OCI-LY7 (cell line): ENCODE measurements around the gene VPS35. TPM values are rescaled to one million over a fixed set of nuclear protein-coding genes. Genes with fewer than 3 reads are reported as not detected.

Experiments used
- BruUV-seq: library from RNA; stranded (reverse); fragments of 400-500 nt; replicated peaks from 2 replicates; lab custom pipeline; 2021; lab: Mats Ljungman, UMichigan
- CTCF ChIA-PET: fragments of 300-600 bp; sonication (Branson Sonifier 250); formaldehyde crosslinking; loops from one replicate; lab custom pipeline; 2022; ENCODE audit warnings: antibody characterized with exemption; ENCODE audit not compliant: unreplicated experiment; lab: Charles Lee
- POLR2A ChIA-PET: fragments of 300-600 bp; sonication (Branson Sonifier 250); formaldehyde crosslinking; loops from one replicate; lab custom pipeline; 2022; ENCODE audit warnings: antibody characterized with exemption; lab: Charles Lee
- DNase-seq: peaks from one replicate; pipeline ENCODE4 v3.0.0-alpha.2; 2015; ENCODE audit warnings: low spot score
- H2AFZ ChIP-seq: fragments of 200-600 bp; sonication (generic), shearing (Covaris generic); 2 replicates; pipeline ENCODE4 v1.6.1; 2014; ENCODE audit warnings: mild to moderate bottlenecking, antibody characterized with exemption, low read length, moderate library complexity
- H3K27ac ChIP-seq: fragments of 200-600 bp; sonication (generic); 2 replicates; pipeline ENCODE4 v1.5.1; 2014; ENCODE audit warnings: mixed run types, low read depth, mild to moderate bottlenecking, moderate library complexity, low read length, inconsistent platforms; ENCODE audit not compliant: poor library complexity, severe bottlenecking
- H3K36me3 ChIP-seq: fragments of 200-600 bp; sonication (generic); 2 replicates; pipeline ENCODE4 v1.6.1; 2014; ENCODE audit warnings: mild to moderate bottlenecking, antibody characterized with exemption, low read length, moderate library complexity, mixed read lengths; ENCODE audit not compliant: insufficient read depth
- H3K4me1 ChIP-seq: fragments of 200-600 bp; sonication (generic); 2 replicates; pipeline ENCODE4 v1.5.1; 2014; ENCODE audit warnings: mild to moderate bottlenecking, low read length; ENCODE audit not compliant: insufficient read depth, poor library complexity, severe bottlenecking
- H3K4me2 ChIP-seq: fragments of 200-600 bp; sonication (generic); 2 replicates; pipeline ENCODE4 v1.6.1; 2014; ENCODE audit warnings: mild to moderate bottlenecking, low read length
- H3K4me3 ChIP-seq: fragments of 200-600 bp; sonication (generic); 2 replicates; pipeline ENCODE4 v1.5.1; 2014; ENCODE audit warnings: mild to moderate bottlenecking, low read depth, low read length; ENCODE audit not compliant: poor library complexity, severe bottlenecking
- H3K79me2 ChIP-seq: fragments of 200-600 bp; sonication (generic); 2 replicates; pipeline ENCODE4 v1.6.1; 2016; ENCODE audit warnings: low read depth, mild to moderate bottlenecking, low read length, moderate library complexity, mixed read lengths; ENCODE audit not compliant: insufficient read depth
- H3K9me2 ChIP-seq: fragments of 200-600 bp; sonication (generic); 2 replicates; pipeline ENCODE4 v1.6.1; 2016; ENCODE audit warnings: mild to moderate bottlenecking, low read length, mixed read lengths; ENCODE audit not compliant: insufficient read depth
- H3K9me3 ChIP-seq: fragments of 200-600 bp; sonication (generic); 2 replicates; pipeline ENCODE4 v1.6.1; 2014; ENCODE audit warnings: mild to moderate bottlenecking, mixed run types, low read length, mixed read lengths
- H4K20me1 ChIP-seq: fragments of 200-600 bp; sonication (generic); 2 replicates; pipeline ENCODE4 v1.6.1; 2014; ENCODE audit warnings: mild to moderate bottlenecking, antibody characterized with exemption, low read length, moderate library complexity, mixed read lengths; ENCODE audit not compliant: insufficient read depth
- EZH2phosphoT487 ChIP-seq: fragments of 200-600 bp; sonication (generic); IDR thresholded peaks from 2 replicates; pipeline ENCODE4 v1.6.1; 2018; ENCODE audit warnings: low read depth, borderline replicate concordance, mild to moderate bottlenecking, mixed run types, antibody characterized with exemption, low read length, moderate library complexity, mixed read lengths
- intact Hi-C: fragments of 100-400 bp; cut with micrococcal nuclease; formaldehyde crosslinking; loops from one replicate; pipeline ENCODE4 v1.10.0; 2022; ENCODE audit not compliant: unreplicated experiment
- total RNA-seq, 2 experiments: library from RNA; depleted of rRNA in 1 of 2; stranded (reverse); fragments of >200 nt in 1 of 2; shearing (Covaris generic) in 1 of 2; gene quantifications; 2 replicates each; pipeline ENCODE4 v1.2.3, GENCODE V29; 2014 to 2022
- TF ChIP-seq, protein P1 (sequence below): fragments of 200-600 bp; sonication (generic); conservative IDR thresholded peaks from 2 replicates; pipeline ENCODE4 v1.5.1; 2014; ENCODE audit warnings: mild to moderate bottlenecking, antibody characterized with exemption, low read length, moderate library complexity, mixed read lengths

VPS35 gene
- total RNA-seq, 2 experiments from 2014 or later = 64.6 to 100 TPM

DNA sequence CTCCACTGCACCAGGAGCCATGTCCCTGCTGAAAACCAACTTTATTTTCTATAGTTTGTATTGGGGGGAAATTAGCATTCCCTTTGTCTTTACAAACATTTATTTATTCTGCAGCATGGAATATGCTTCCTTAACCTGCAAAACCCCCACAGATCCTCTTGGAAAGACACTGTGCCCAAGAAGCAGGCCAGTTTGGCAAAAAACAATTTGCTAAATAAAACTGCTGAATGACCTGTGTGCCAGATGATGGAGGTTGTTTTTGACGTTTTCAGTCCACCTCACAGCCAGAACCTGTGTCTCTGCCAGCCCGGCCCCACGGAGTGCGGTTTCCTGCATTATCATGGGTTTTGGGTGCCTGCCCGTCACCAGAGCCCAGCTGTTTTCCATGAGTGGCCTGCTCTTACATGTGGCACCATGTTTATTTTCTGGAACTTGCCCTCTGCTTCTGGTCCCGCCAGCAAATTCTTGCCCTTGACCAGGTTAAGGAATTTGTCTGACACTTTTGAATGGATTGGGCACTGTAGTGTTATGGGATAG, 26.9 kb upstream of the VPS35 start:
- Histone ChIP-seq H3K9me3 (no peaks in the 10 kb centered on the region), H4K20me1 (no peaks in the 10 kb centered on the region), H2AFZ (no peak overlapping the region), H3K4me2 (no peak overlapping the region), H3K9me2 (no peaks in the 10 kb centered on the region), H3K4me3 (no peak overlapping the region), H3K27ac (no peak overlapping the region), H3K36me3 (no peaks in the 10 kb centered on the region), H3K4me1 (peaks cover 5% of the 10 kb centered on the region), H3K79me2 (no peaks in the 10 kb centered on the region)
- TF ChIP-seq EZH2phosphoT487 = no peak
- TF ChIP-seq, protein P1, sequence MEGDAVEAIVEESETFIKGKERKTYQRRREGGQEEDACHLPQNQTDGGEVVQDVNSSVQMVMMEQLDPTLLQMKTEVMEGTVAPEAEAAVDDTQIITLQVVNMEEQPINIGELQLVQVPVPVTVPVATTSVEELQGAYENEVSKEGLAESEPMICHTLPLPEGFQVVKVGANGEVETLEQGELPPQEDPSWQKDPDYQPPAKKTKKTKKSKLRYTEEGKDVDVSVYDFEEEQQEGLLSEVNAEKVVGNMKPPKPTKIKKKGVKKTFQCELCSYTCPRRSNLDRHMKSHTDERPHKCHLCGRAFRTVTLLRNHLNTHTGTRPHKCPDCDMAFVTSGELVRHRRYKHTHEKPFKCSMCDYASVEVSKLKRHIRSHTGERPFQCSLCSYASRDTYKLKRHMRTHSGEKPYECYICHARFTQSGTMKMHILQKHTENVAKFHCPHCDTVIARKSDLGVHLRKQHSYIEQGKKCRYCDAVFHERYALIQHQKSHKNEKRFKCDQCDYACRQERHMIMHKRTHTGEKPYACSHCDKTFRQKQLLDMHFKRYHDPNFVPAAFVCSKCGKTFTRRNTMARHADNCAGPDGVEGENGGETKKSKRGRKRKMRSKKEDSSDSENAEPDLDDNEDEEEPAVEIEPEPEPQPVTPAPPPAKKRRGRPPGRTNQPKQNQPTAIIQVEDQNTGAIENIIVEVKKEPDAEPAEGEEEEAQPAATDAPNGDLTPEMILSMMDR = no peak
- no TSS peak for BruUV-seq
- ChIA-PET POLR2A (no interaction called here), CTCF (no interaction called here)
- intact Hi-C loops = no loop called here
- no peak for DNase-seq

DNA sequence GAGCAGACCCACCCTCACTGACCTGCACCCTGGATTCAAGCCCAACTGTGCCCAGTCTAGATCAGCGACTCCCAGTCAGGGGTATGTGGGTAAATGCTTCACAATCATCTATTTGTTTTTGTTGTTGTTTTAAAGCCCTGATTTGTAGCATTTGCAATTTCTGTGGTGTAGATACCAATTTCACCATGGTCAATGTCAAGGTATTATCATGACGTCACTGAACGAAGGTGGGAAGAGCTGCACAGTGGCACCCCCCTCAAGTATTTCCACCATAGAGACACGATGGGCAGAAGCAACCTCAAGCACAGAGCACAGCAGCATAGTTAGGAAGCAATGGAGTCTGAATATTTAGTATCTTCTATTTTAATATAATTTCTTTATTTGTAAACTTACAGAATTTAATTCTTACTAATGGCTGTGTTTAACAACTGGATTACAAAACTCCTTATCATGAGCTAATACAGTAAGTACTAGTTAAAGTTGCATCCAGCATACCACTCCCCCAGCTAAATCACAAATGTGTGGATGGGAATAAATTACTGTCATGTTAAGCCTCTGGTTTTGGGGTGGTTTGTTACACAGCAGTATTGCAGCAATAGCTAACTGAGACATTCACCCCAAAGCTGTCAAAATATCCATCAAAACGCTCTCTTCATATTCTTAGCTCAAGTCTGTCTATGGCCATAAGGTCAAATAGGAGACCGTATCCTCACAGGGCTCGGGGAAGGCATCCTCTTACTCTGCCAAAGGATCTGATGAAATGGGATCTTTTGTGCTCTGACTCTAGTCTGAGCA, 26.0 kb upstream of the VPS35 start:
- DNase-seq = no peak
- H3K36me3 ChIP-seq = no peaks in the 10 kb centered on the region
- CTCF ChIA-PET = no interaction called here
- H3K4me2 ChIP-seq = no peak overlapping the region
- no peak overlapping the region for H3K27ac ChIP-seq
- peaks cover 5% of the 10 kb centered on the region for H3K4me1 ChIP-seq
- POLR2A ChIA-PET = interaction anchor here (0.6 kb wide), 1 partner anchor 8 kb away, joined by 3 read pairs; no protein-coding TSS in a partner anchor
- H2AFZ ChIP-seq = no peak overlapping the region
- no peaks in the 10 kb centered on the region for H3K9me2 ChIP-seq
- H3K9me3 ChIP-seq = no peaks in the 10 kb centered on the region
- intact Hi-C loops = no loop called here
- no peaks in the 10 kb centered on the region for H4K20me1 ChIP-seq
- H3K4me3 ChIP-seq = no peak overlapping the region
- TF ChIP-seq EZH2phosphoT487 = no peak
- TF ChIP-seq, protein P1 = no peak
- no peaks in the 10 kb centered on the region for H3K79me2 ChIP-seq
- no TSS peak for BruUV-seq

DNA sequence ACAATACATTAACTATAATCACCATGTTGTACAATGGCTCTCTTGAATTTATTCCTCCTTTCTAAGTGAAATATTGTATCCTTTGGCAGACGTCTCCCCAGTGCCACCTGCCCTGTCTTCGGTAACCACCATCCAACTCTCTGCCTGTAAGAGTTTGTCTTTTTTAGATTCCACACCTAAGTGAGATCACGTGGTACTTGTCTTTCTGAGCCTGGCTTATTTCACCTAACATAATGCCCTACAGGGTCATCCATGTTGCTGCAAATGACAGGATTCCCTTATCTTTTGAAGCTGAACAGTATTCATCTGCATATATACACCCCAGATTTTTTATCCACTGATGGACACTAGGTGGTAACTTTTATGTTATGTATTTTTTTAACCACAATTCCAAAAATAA, 24.7 kb upstream of the VPS35 start:
- Histone ChIP-seq H3K9me3 (no peaks in the 10 kb centered on the region), H3K4me3 (no peak overlapping the region), H3K36me3 (no peaks in the 10 kb centered on the region), H3K27ac (no peak overlapping the region), H2AFZ (no peak overlapping the region), H3K4me1 (peaks cover 5% of the 10 kb centered on the region), H3K79me2 (no peaks in the 10 kb centered on the region), H3K9me2 (no peaks in the 10 kb centered on the region), H4K20me1 (no peaks in the 10 kb centered on the region), H3K4me2 (no peak overlapping the region)
- intact Hi-C loops = no loop called here
- POLR2A ChIA-PET = no interaction called here
- no peak for DNase-seq
- no TSS peak for BruUV-seq
- no peak for TF ChIP-seq EZH2phosphoT487
- TF ChIP-seq, protein P1 = no peak
- CTCF ChIA-PET = no interaction called here
